ENCODE measurements around the gene ZMPSTE24.

Gene ZMPSTE24

DNA sequence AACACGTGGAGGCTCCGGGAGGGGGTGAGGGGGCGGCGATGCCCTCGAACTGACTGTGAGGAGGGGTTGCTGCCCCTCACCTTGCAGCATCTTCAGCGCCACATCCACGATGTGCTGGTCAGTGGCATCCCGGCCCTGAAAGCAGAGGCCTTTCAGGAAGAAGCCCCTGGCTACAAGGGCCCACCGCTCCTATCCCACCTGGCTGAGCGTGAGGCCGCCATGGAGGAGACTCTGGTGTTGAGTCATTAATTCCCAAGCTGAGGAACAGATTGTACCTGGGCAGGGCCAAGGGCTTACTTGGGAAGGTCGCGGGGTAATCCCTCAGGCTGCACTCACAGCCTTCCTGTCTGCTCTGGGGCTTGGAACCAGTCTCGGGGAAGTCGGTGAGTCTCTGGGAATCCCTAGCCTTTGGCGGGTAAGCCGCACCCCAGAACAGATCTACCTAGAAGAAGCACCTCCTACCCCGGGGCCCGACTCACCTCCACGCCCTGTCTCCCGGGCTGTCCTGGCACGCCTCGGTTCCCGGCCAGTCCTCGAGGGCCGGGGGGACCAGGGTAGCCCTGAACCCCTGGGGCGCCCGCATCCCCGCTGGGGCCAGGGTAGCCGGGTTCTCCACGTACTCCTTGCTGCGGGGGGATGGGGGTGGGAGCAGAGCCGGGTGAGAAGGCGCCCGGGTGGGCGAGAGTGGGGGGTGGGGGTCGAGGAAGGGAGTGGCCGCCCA is 45.2 kb downstream of the ZMPSTE24 start:
- DNase-seq: no peak

DNA sequence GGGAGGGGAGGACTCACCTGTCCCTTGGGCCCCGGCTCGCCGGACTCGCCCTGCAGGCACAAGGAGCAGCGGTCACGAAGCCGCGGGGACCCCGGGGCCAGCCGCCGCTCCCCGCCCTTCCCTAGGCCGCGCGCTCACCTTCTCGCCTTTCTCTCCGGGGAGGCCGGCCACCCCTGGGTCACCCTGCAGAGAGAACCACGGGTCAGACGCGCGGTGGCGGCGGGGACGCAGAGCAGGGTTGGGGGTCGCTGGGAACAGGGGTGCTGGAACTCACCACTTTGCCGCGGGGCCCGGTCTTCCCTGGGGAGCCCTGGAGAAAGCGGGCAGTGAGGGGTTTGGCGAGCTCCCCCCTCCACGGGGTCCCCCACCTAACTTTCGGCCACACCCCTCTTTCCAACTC is 45.8 kb downstream of the ZMPSTE24 start:
- no peak for DNase-seq

DNA sequence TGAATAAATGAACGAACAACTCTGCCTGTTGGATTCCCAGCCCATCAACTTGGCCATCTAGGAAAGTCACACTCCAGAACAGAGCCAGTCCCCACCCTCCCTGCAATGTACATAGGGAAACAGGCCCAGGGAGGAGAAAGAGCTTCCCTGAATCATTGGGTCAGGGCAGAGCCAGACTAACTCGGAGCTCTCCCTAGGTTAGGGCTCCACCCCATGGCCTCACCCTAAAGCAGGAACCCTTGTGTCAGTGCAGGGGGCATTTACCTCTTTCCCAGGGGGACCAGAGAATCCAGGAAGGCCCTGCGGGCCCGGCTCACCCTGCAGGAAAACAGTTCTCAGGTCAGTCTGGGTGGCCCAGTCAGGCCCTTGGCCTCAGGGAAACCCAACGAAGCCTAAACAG is 47.4 kb downstream of the ZMPSTE24 start:
- no peak for DNase-seq

DNA sequence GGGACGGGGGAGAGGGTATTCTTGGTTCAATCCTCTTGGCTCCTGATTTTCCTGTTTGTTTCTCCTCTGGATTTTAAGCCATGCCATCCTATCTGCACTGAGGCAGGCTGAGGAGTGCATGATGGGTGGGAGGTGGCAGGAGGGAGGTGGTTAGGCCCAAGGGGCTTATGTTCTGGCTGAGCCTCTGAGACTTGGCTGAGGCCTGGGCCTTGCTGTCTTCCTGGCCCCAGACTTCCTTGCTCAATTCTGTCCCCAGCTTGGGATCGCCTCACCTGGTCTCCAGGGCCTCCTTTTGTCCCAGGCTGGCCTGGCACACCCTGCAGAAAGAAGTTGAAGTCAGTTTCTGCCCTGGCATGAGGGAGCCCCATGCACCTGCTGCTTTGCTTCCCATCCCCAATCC is 47.8 kb downstream of the ZMPSTE24 start:
- DNase-seq: no peak

DNA sequence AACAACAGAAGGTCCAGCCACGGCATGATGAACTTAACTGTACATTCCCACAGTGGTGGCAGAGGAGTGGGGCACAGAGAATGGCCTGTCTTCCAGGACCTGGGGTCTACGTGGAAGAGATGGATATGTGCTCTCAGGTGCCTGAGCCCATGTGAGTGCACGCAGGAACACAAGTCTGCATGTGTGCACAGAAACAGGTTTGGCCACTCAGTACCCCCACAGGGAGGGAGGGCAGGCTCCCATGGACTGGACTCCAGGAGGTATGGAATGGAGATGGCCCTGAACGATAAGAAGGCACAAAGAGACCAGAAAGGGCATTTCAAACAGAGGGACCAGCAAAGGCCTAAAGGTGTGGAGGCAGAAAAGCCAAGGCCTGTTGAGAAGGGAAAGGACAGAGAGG is 48.3 kb downstream of the ZMPSTE24 start:
- DNase-seq: no peak

DNA sequence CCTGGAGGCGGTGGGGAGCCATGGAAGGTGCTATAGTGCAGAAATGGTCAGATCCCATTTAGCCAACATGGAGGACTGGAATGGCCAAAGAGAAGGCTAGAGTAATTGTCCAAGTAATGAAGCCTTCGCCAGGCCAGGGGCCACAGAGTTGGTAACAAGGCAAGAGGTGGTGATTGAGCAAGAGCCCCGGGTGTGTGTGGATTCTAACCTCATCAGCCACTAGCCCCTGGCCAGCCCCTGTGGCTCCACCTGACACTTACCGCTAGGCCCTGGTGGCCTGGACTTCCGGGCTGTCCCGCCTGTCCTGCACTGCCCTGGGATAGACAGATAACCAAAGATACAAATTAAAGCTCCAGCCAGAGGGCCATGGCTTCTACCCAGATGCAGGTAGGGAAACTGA is 49.1 kb downstream of the ZMPSTE24 start:
- DNase-seq: no peak

DNA sequence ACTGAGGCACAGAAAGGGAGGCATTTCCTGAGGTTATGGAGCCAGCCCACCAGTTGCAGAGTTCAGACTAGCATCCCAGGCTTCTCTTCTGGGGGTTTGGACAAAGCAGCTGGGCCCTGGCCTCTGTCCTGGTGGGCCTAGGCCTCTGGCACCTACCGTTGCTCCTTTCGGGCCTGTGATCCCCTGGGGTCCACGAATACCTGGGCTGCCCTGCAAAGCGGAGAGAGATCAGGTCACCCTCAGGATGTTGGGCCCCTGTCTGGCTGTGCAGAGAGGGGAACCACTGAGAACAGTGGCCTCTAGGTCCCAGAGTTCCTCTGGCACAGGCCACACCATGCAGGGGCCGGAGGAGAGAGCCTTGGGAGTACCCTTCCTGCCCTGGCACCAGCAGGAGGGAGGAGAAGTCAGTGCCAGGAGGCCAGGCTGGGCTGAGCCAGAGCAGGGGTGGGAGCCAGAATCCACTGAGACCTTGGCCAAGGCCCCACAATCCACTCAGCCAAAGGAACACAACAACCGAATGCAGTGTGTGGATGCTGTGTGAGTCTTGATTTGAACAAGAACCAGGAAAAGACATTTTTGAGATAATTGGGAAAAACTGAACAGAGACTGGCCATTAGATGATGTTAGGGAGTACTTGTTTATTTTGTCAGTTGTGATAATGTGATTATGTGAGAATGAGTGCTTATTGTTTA is 50.1 kb downstream of the ZMPSTE24 start:
- peak in 52 of 58 donors; percentile 16 to 87 (median 60) for DNase-seq

DNA sequence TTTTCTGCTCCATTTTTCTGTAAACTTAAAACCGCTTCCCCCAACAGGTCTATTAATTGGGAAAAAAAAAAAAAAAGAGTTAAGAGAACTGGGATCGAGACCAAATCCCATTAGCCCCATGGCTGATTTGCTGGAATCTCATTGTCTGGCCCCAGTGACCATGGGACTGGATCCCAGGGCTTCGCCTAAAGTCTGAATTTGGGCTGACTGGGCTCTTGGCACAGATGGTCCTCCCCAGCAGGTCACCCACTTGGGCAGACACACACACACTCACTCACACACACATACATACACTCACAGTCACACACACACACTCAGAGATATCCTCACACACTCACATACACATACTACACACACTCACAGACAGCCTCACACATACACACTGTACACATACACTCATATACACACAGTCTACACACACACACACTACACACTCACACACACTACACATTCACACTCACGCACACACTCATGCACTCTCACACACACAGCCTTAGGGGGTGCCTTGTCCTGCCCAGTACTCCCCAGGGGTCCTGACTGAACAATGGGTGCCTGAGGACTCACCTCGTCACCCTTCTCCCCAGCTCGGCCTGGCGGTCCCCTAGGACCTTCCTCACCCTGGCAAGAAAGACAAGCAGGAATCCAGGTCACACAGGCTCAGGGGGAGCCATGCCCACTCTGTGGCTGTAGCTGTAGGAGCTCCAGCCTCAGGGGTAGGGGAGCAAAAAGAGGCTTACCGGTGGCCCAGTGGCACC is 51.5 kb downstream of the ZMPSTE24 start:
- peak in 42 of 58 donors; percentile 6 to 82 (median 42) for DNase-seq

DNA sequence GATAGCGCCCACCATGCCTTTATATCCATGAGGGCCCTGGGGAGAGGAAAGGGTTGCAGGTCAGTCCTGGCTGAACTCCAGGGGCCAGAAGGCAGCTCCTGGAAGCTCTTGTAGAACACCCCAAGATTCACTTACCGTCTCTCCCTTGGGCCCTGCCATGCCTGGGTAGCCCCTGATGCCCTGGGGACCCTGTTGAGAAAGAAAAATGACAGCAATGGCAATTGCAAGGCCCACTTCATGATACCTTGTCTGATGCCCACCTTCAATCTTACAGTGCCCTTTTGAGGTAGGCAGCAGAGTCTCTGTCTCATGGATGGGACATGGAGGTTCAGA is 52.1 kb downstream of the ZMPSTE24 start:
- DNase-seq: no peak

DNA sequence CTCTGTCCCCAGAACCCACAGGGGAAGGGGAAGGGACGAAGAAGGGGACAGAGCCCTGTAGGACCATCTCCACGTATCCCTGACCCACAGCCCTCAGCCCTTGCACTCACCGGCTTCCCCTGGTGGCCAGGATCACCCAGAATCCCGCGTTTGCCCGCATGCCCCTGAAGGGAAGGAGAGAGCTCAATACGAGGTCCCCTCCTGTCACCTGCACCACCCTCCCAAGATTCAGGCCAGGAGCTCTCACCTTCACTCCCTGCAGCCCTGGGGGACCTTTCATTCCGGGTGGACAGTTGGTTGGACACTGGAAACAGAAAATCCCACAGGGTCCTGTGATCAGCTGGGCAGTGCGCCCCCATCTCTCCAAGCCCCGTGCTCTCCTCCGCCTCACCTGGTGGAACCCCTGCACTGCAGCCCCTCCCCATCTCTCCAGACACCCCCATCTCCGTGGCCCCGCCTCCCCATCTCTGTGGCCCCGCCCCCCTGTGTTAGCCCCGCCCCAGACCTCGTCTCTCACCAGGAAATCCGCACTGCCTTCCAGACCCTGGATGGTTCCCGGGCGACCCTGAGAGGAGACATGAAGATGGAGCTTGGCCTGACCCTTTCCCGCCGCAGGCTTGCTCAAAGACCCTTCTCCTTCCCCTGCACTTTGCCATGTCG is 53.1 kb downstream of the ZMPSTE24 start:
- no peak for DNase-seq

DNA sequence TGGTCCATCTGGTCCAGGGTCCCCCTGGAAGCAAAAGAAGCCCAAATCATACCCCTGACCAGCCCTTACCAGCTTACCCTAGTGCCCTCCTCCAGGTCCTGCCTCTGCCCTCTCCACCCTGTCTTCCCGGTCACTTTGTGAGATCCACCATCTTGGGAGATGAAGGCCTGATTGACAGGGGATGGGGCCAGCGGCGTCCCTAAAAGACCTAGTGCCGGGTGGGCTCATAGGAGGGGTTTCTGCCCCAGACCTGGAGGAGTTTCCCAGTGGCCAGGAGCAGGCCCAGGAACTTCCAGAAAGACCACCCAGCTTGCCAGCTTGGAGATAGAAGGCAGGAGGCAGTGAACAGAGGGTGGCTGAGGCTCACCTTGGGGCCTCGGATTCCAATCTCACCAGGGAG is 53.7 kb downstream of the ZMPSTE24 start:
- DNase-seq: no peak

DNA sequence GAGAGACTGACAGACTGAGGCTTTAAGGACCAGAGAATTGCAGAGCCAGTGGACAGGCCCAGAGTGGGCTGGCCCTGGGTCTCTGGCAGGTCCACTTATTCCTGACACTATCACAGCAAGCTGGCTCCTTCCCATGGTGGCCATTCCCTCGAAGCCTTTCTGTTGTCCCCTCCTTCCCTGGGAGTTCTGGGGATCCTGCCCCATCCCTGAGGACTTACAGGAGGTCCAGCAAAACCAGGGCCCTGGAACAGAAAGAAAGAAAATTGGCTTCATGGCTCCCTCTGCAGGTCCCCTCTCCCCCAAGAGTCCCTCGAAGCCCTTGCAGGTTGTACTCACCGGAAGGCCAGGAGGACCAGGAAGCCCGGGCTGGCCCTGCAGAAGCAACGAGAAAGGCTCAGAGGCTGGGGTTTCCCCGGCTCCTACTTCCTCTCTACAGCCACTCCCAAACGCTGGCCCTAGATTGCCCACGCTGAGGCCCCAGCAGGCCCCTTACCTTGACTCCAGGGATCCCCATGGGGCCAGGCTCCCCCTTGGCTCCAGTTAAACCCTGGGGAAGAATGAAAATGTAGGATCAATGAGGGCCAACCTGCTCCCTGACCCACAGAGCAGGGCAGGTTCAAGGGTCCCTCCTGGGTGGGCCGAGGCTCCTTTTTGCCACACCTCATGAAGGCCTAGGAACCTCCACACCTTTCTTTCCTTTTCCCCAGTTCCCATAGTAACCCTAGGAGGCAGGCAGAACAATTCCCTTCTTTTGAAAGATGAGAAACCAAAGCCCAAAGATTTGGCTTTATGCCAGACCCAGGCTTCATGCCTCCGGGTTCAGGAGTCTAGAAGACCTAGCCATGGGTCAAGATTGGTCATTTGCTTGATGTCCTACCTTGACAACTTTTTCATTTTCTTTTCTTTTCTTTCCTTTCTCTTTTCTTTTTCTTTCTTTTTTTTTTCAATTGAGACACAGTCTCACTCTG is 54.5 kb downstream of the ZMPSTE24 start:
- peak in 7 of 58 donors; percentile 7 to 30 (median 14) for DNase-seq

DNA sequence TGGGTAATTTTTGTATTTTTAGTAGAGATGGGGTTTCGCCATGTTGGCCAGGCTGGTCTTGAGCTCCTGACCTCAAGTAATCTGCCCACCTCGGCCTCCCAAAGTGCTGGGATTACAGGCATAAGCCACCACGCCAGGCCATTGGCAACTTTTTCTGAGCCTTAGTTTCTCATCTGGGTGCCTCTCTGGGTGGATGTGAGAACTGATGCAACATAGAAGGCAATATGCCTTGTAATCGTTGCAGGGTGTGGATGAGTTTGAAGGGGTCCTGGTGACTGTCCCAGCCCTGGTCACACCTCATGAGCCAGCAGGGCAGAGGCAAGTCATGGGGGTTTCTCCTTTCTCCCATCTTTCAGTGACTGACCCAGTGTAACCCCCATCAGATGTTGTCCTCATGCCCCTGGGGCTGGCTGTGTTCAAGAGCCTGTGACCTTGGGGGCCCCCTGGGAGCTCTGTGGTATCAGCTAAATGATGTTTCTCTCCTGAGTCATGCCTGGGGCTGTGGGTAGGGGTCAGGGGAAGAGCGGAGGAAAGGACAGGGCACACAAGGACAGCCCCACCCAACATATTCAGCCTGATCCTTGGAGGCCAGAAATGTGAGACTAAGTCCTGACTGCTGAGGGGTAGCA is 55.4 kb downstream of the ZMPSTE24 start:
- no peak for DNase-seq

DNA sequence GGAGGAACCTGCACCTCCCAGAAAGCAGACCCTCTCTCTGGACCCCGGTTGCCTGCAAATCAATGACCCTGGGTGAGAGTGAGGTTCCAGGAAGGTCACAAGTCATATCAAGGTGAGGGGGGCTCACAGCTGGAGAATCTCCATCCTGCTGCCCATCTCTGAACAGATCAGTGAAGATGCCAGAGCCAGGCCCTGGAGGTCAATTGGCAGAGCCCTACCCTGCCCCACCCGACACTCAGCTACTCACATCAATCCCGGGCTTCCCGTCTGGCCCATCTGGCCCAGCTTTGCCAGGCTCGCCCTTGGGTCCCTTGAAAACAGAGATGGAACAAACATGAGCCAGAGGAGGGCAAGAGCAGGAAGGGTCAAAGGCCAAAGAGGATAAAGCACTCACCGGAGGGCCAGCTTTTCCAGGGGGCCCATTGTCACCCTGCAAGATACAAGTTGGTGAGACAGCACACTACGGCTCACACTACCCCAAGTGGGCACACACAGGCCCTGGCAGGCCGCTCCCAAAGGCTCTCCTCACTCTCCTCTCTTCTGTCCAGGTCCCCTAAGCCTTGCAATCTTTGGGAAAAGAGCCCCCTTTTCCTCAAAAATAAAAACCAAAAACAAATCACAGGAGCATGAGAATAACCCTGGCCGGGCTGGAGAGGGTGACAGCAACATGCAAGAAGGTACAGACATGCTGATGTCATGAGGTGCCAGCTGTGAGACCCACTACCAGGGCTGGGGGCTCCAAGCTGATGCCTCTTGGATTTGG is 56.1 kb downstream of the ZMPSTE24 start:
- DNase-seq: no peak

DNA sequence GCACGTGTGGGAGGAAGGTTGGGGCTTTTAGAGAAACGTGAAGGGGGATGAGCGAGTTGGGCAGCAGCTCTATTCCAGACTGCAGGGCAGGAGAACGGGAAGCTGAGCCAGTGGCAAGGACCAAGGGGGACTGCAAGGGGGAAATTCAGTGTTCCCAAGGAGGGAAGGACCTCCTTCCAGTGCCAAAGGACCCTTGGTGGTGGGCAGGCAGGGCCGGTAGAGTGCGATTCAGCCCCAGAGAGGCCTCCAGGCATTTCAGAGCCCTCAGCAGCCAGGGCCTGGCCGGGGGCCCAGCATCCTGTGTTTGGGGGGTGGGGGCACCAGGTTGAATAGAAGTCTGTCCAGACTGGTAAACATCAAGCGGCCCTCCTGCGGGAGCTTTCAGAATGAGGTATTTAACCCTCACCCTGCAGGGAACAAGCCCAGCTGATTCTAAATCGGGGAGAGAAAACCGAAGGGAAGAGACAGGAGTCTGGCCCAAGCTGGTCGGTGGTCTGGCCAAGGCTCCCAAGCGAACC is 56.7 kb downstream of the ZMPSTE24 start:
- peak in 34 of 58 donors; percentile 25 to 84 (median 60) for DNase-seq

DNA sequence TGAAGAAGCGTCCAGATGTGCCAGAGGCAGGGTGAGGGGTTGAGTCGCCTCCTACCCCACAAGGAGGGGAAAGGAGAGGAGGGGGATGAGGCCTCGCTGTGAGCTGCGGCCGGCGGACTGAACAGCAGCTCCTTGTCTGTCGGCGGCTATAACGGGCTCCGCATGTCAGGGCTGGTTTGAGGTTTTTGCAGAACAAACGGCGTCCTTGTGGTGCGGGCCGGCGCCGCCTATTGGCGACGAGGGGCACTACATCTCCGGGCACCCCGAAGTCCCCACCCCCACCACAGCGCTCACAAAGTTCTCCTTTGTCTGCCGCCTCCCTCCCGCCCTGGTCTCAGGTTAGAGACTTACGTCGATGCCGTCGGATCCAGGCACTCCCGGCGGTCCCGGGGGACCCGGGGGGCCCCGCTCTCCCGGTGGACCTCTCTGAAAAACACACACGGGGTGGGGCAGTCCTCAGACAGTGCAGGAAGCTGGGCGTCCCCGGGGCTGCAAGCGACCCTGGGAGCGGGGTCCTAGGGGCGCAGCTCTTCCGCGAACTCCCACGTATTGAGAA is 57.3 kb downstream of the ZMPSTE24 start:
- DNase-seq: peak; percentile 28 to 94 (median 84)

DNA sequence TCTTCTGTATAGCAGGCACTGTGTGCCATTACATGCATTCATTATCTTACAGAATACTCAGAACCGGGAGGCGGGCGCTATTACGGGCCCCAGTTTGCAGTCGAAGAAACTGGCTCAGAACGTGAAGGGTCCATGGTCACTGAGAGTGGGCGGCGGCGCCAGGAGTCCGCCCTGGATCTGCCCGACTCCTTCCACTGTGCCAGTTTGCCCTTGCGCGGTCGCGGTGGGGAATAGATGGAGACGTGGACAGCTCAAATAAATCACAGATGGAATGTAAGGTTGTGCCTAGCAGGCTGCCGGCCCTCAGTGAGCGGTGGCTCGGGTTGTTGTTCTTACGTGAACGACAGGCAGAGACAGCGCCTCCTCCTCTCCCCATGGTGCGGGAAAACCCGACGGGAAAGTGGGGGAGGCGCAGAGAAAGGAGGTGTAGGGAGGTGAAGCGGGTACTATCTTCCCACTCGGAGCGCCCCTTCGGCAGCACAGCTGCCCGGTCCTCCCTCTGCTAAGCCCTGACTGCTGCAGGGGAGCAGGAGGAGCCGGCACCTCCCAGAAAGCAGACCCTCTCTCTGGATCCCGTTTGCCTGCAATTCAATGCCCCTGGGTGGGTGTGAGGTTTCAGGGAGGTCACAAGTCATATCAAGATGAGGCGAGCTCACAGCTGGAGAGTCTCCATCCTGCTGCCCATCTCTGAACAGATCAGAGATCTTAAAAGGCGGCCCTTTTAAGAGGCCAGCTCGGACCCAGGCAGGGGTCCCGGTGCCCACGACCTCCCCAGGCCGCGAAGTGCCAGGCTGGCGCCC is 58.0 kb downstream of the ZMPSTE24 start:
- DNase-seq: peak in 28 of 58 donors; percentile 5 to 78 (median 52)

Data from anterior cingulate cortex (tissue), 58 donors.